Measurements from ENCODE around the gene GATD1.
A peak's percentile ranks its signal among the peaks of the same experiment; 100 is the strongest.

Gene GATD1

GRCh38 chr11:802018-802617 is 24.8 kb upstream of the GATD1 start:
- H2AK5ac ChIP-seq (ENCODE audit: low read length): no peak overlapping the region
- H3K4me3 ChIP-seq (ENCODE audit: low read length): no peak overlapping the region
- no peaks in the 10 kb centered on the region for H3K27me3 ChIP-seq (ENCODE audit: insufficient read depth, low read length, poor library complexity)
- H3K27ac ChIP-seq (ENCODE audit: low read depth, low read length): no peak overlapping the region
- H3K23ac ChIP-seq (ENCODE audit: low read length): no peak overlapping the region
- H3K18ac ChIP-seq (ENCODE audit: low read length): no peak overlapping the region
- DNase-seq: no peak
- no peaks in the 10 kb centered on the region for H3K79me2 ChIP-seq (ENCODE audit: control insufficient read depth, insufficient read depth, low read length)
- H2BK5ac ChIP-seq (ENCODE audit: low read length): no peak overlapping the region
- no peak overlapping the region for H3K9ac ChIP-seq (ENCODE audit: low read length)
- no peak overlapping the region for H3K4me2 ChIP-seq (ENCODE audit: low read length)
- H3K4me1 ChIP-seq (ENCODE audit: control insufficient read depth, low read depth, low read length): peaks cover 4% of the 10 kb centered on the region
- H4K8ac ChIP-seq (ENCODE audit: low read depth, low read length): no peak overlapping the region
- H3K36me3 ChIP-seq (ENCODE audit: control insufficient read depth, insufficient read depth, low read length): no peaks in the 10 kb centered on the region
- no peak overlapping the region for H3K56ac ChIP-seq (ENCODE audit: low read length)
- no peaks in the 10 kb centered on the region for H3K79me1 ChIP-seq (ENCODE audit: low read length)
- H2BK120ac ChIP-seq (ENCODE audit: low read depth, low read length): no peak overlapping the region
- no CpG with 5 or more reads among the region's 21 CpGs for WGBS (ENCODE audit: extremely low coverage, insufficient coverage, low lambda C conversion rate)
- no peak overlapping the region for H2BK15ac ChIP-seq (replicated peaks; ENCODE audit: low read depth)
- H4K5ac ChIP-seq (ENCODE audit: low read length): no peak overlapping the region
- no peak overlapping the region for H3K4ac ChIP-seq (ENCODE audit: low read depth, low read length)

GRCh38 chr11:801097-801780 is 24.0 kb upstream of the GATD1 start:
- Histone ChIP-seq H3K18ac (ENCODE audit: low read length) (no peak overlapping the region), H3K23ac (ENCODE audit: low read length) (no peak overlapping the region), H3K4me1 (ENCODE audit: control insufficient read depth, low read depth, low read length) (peaks cover 4% of the 10 kb centered on the region), H3K27ac (ENCODE audit: low read depth, low read length) (no peak overlapping the region), H3K36me3 (ENCODE audit: control insufficient read depth, insufficient read depth, low read length) (no peaks in the 10 kb centered on the region), H2BK5ac (ENCODE audit: low read length) (no peak overlapping the region), H3K56ac (ENCODE audit: low read length) (no peak overlapping the region), H3K27me3 (ENCODE audit: insufficient read depth, low read length, poor library complexity) (no peaks in the 10 kb centered on the region), H3K9ac (ENCODE audit: low read length) (no peak overlapping the region), H4K8ac (ENCODE audit: low read depth, low read length) (no peak overlapping the region), H3K79me1 (ENCODE audit: low read length) (peaks cover 4% of the 10 kb centered on the region), H4K5ac (ENCODE audit: low read length) (no peak overlapping the region), H2BK120ac (ENCODE audit: low read depth, low read length) (no peak overlapping the region), H2AK5ac (ENCODE audit: low read length) (no peak overlapping the region), H3K79me2 (ENCODE audit: control insufficient read depth, insufficient read depth, low read length) (peaks cover 3% of the 10 kb centered on the region), H3K4ac (ENCODE audit: low read depth, low read length) (no peak overlapping the region), H3K4me2 (ENCODE audit: low read length) (no peak overlapping the region), H2BK15ac (replicated peaks; ENCODE audit: low read depth) (no peak overlapping the region), H3K4me3 (ENCODE audit: low read length) (no peak overlapping the region)
- no peak for DNase-seq
- no CpG with 5 or more reads among the region's 20 CpGs for WGBS (ENCODE audit: extremely low coverage, insufficient coverage, low lambda C conversion rate)

- Histone ChIP-seq H3K4ac (ENCODE audit: low read depth, low read length) (no peak overlapping the region), H3K27me3 (ENCODE audit: insufficient read depth, low read length, poor library complexity) (no peaks in the 10 kb centered on the region), H2BK120ac (ENCODE audit: low read depth, low read length) (no peak overlapping the region), H3K36me3 (ENCODE audit: control insufficient read depth, insufficient read depth, low read length) (no peaks in the 10 kb centered on the region), H3K18ac (ENCODE audit: low read length) (no peak overlapping the region), H3K56ac (ENCODE audit: low read length) (no peak overlapping the region), H3K9ac (ENCODE audit: low read length) (no peak overlapping the region), H3K23ac (ENCODE audit: low read length) (no peak overlapping the region), H4K8ac (ENCODE audit: low read depth, low read length) (no peak overlapping the region), H3K27ac (ENCODE audit: low read depth, low read length) (no peak overlapping the region), H3K4me2 (ENCODE audit: low read length) (no peak overlapping the region), H2BK5ac (ENCODE audit: low read length) (no peak overlapping the region), H3K4me3 (ENCODE audit: low read length) (no peak overlapping the region), H3K79me1 (ENCODE audit: low read length) (peaks cover 4% of the 10 kb centered on the region), H3K79me2 (ENCODE audit: control insufficient read depth, insufficient read depth, low read length) (peaks cover 3% of the 10 kb centered on the region), H2AK5ac (ENCODE audit: low read length) (no peak overlapping the region), H4K5ac (ENCODE audit: low read length) (no peak overlapping the region), H2BK15ac (replicated peaks; ENCODE audit: low read depth) (no peak overlapping the region), H3K4me1 (ENCODE audit: control insufficient read depth, low read depth, low read length) (peaks cover 4% of the 10 kb centered on the region)
- DNase-seq: no peak
- WGBS (ENCODE audit: extremely low coverage, insufficient coverage, low lambda C conversion rate): no CpG with 5 or more reads among the region's 30 CpGs
These were observed 23.2 kb upstream of the GATD1 start for GRCh38 chr11:800473-800872.

- Histone ChIP-seq H3K23ac (ENCODE audit: low read length) (no peak overlapping the region), H2BK5ac (ENCODE audit: low read length) (no peak overlapping the region), H3K79me1 (ENCODE audit: low read length) (peaks cover 4% of the 10 kb centered on the region), H3K4me2 (ENCODE audit: low read length) (no peak overlapping the region), H3K4me1 (ENCODE audit: control insufficient read depth, low read depth, low read length) (peaks cover 4% of the 10 kb centered on the region), H3K79me2 (ENCODE audit: control insufficient read depth, insufficient read depth, low read length) (peaks cover 3% of the 10 kb centered on the region), H3K27ac (ENCODE audit: low read depth, low read length) (no peak overlapping the region), H3K27me3 (ENCODE audit: insufficient read depth, low read length, poor library complexity) (no peaks in the 10 kb centered on the region), H3K4ac (ENCODE audit: low read depth, low read length) (no peak overlapping the region), H4K5ac (ENCODE audit: low read length) (no peak overlapping the region), H3K56ac (ENCODE audit: low read length) (no peak overlapping the region), H2BK15ac (replicated peaks; ENCODE audit: low read depth) (no peak overlapping the region), H2BK120ac (ENCODE audit: low read depth, low read length) (no peak overlapping the region), H2AK5ac (ENCODE audit: low read length) (no peak overlapping the region), H3K9ac (ENCODE audit: low read length) (no peak overlapping the region), H4K8ac (ENCODE audit: low read depth, low read length) (no peak overlapping the region), H3K36me3 (ENCODE audit: control insufficient read depth, insufficient read depth, low read length) (no peaks in the 10 kb centered on the region), H3K18ac (ENCODE audit: low read length) (no peak overlapping the region), H3K4me3 (ENCODE audit: low read length) (no peak overlapping the region)
- no CpG with 5 or more reads among the region's 32 CpGs for WGBS (ENCODE audit: extremely low coverage, insufficient coverage, low lambda C conversion rate)
- DNase-seq: no peak
These were observed 22.5 kb upstream of the GATD1 start for GRCh38 chr11:799641-800316.

GRCh38 chr11:798093-798713 is 20.9 kb upstream of the GATD1 start, which contains the start of gene SLC25A22:
Gene SLC25A22, minus strand, starts transcription at chr11:798281. Its CDS starts 3,275 bp downstream, at chr11:795006.
- peaks cover 4% of the 10 kb centered on the region for H3K79me1 ChIP-seq (ENCODE audit: low read length)
- H3K4me2 ChIP-seq (ENCODE audit: low read length): peak within 1 kb of the TSS; percentile 76
- peaks cover 3% of the 10 kb centered on the region for H3K79me2 ChIP-seq (ENCODE audit: control insufficient read depth, insufficient read depth, low read length)
- H3K23ac ChIP-seq (ENCODE audit: low read length): no peak within 1 kb of the TSS
- WGBS (ENCODE audit: extremely low coverage, insufficient coverage, low lambda C conversion rate): no CpG with 5 or more reads among the region's 69 CpGs
- peak within 1 kb of the TSS; percentile 90 for H3K4me3 ChIP-seq (ENCODE audit: low read length)
- H3K18ac ChIP-seq (ENCODE audit: low read length): peak within 1 kb of the TSS; percentile 44
- peak within 1 kb of the TSS; percentile 8 for H3K4ac ChIP-seq (ENCODE audit: low read depth, low read length)
- no peak within 1 kb of the TSS for H2BK120ac ChIP-seq (ENCODE audit: low read depth, low read length)
- H3K27me3 ChIP-seq (ENCODE audit: insufficient read depth, low read length, poor library complexity): no peaks in the 10 kb centered on the region
- peak within 1 kb of the TSS; percentile 54 for H3K27ac ChIP-seq (ENCODE audit: low read depth, low read length)
- H4K8ac ChIP-seq (ENCODE audit: low read depth, low read length): no peak within 1 kb of the TSS
- no peak within 1 kb of the TSS for H4K5ac ChIP-seq (ENCODE audit: low read length)
- H2BK15ac ChIP-seq (replicated peaks; ENCODE audit: low read depth): no peak within 1 kb of the TSS
- no peaks in the 10 kb centered on the region for H3K36me3 ChIP-seq (ENCODE audit: control insufficient read depth, insufficient read depth, low read length)
- H3K4me1 ChIP-seq (ENCODE audit: control insufficient read depth, low read depth, low read length): no peaks in the 10 kb centered on the region
- no peak within 1 kb of the TSS for H2AK5ac ChIP-seq (ENCODE audit: low read length)
- H3K56ac ChIP-seq (ENCODE audit: low read length): peak within 1 kb of the TSS; percentile 100
- peak within 1 kb of the TSS; percentile 99 for H3K9ac ChIP-seq (ENCODE audit: low read length)
- peak; percentile 85 for DNase-seq
- H2BK5ac ChIP-seq (ENCODE audit: low read length): peak within 1 kb of the TSS; percentile 73

All from mesendoderm (in vitro differentiated cells).